T-cell (primary cell): Measurements from ENCODE around the gene COG2. TPM values are rescaled to one million over a fixed set of nuclear protein-coding genes. Genes with fewer than 3 reads are reported as not detected.
"Not testable (repeated sequence)": the region's sequence is repeated elsewhere in the genome, so short reads cannot be mapped to it uniquely, and the experiment has no call there.

Source experiments
- ATAC-seq, 4 experiments: fragments of 200-7000 bp in 3 of 4; fragments of 150-1000 bp in 1 of 4; cut with Tn5 transposase; replicated peaks in 1 of 4; 1 replicate in 3 of 4; 2 replicates in 1 of 4; pipeline ENCODE4 v1.10.0; 2021; ENCODE audit warnings: moderate library complexity in 3 of 4, mild to moderate bottlenecking in 2 of 4, moderate number of reproducible peaks in 1 of 4
- CTCF ChIA-PET, 2 donors: fragments of 300-600 bp; sonication (Branson Sonifier 250); formaldehyde crosslinking; loops; one replicate each; lab custom pipeline; 2022; ENCODE audit warnings: antibody characterized with exemption in 2 of 2; lab: Charles Lee
- POLR2A ChIA-PET, 2 donors: fragments of 300-600 bp; sonication (Branson Sonifier 250); formaldehyde crosslinking; loops; one replicate each; lab custom pipeline; 2022; ENCODE audit warnings: antibody characterized with exemption in 2 of 2; lab: Charles Lee
- DNase-seq, 35 experiments: peaks; one replicate each; pipeline versions ENCODE4 v3.0.0 to v3.0.0-alpha.2; 2013 to 2023
- H3K27ac ChIP-seq: one replicate; pipeline ENCODE4 v1.5.1; 2013; ENCODE audit warnings: low read length
- H3K27me3 ChIP-seq, 2 experiments: replicated peaks in 1 of 2; 1 replicate in 1 of 2; 2 replicates in 1 of 2; pipeline versions ENCODE4 v1.6.1 to v1.7.0; 2013; ENCODE audit warnings: low read length in 1 of 2, mixed read lengths in 1 of 2; ENCODE audit not compliant: control insufficient read depth in 2 of 2, insufficient read depth in 2 of 2; ENCODE audit errors: extremely low read depth in 1 of 2
- H3K36me3 ChIP-seq, 2 donors: 1 replicate in 1 of 2; 2 replicates in 1 of 2; pipeline versions ENCODE4 v1.6.1 to v1.7.0; 2013; ENCODE audit warnings: low read length in 1 of 2; ENCODE audit not compliant: control insufficient read depth in 2 of 2, insufficient read depth in 1 of 2; ENCODE audit errors: extremely low read depth in 1 of 2
- H3K4me1 ChIP-seq, 2 experiments: 1 replicate in 1 of 2; 2 replicates in 1 of 2; pipeline versions ENCODE4 v1.6.1 to v1.7.0; 2013; ENCODE audit warnings: low read length in 2 of 2, mixed read lengths in 1 of 2; ENCODE audit not compliant: insufficient read depth in 2 of 2, control insufficient read depth in 1 of 2; ENCODE audit errors: extremely low read depth in 1 of 2
- H3K4me3 ChIP-seq, 2 donors: 1 replicate in 1 of 2; 2 replicates in 1 of 2; pipeline versions ENCODE4 v1.5.1 to v1.7.0; 2013; ENCODE audit warnings: mild to moderate bottlenecking in 2 of 2, low read length in 1 of 2, moderate library complexity in 1 of 2; ENCODE audit not compliant: control insufficient read depth in 1 of 2; ENCODE audit errors: extremely low read depth in 1 of 2
- H3K9me3 ChIP-seq: 2 replicates; pipeline ENCODE4 v1.7.0; 2013
- H3K27ac Mint-ChIP-seq, 2 donors: one replicate each; pipeline ENCODE4 v1.8.0; 2020 to 2021; ENCODE audit warnings: mild to moderate bottlenecking in 2 of 2, mixed read lengths in 2 of 2
- H3K27me3 Mint-ChIP-seq, 2 donors: one replicate each; pipeline ENCODE4 v1.8.0; 2021 to 2022; ENCODE audit warnings: mixed read lengths in 2 of 2
- H3K36me3 Mint-ChIP-seq: one replicate; pipeline ENCODE4 v1.8.0; 2021; ENCODE audit warnings: mixed read lengths
- H3K4me1 Mint-ChIP-seq, 3 donors: one replicate each; pipeline ENCODE4 v1.8.0; 2020 to 2022; ENCODE audit warnings: mixed read lengths in 3 of 3, mild to moderate bottlenecking in 1 of 3
- H3K4me3 Mint-ChIP-seq, 3 donors: one replicate each; pipeline ENCODE4 v1.8.0; 2020 to 2022; ENCODE audit warnings: mild to moderate bottlenecking in 3 of 3, mixed read lengths in 3 of 3, moderate library complexity in 3 of 3
- H3K9me3 Mint-ChIP-seq, 3 donors: one replicate each; pipeline ENCODE4 v1.8.0; 2020 to 2022; ENCODE audit warnings: mixed read lengths in 3 of 3
- WGBS: methylation state at CpG from one replicate; pipeline ENCODE4 v1.1.5; 2013; ENCODE audit warnings: missing lambda C conversion rate; ENCODE audit not compliant: insufficient coverage; 5-methylcytosine and 5-hydroxymethylcytosine counted together
- total RNA-seq, 35 experiments: library from RNA in 6 of 35; stranded (reverse) in 6 of 35; fragments of 120-200 nt in 1 of 35; gene quantifications; one replicate each; pipeline versions ENCODE4 v1.2.1 to v1.2.4 and lab custom pipeline; 2013 to 2026

Gene COG2
- total RNA-seq, 5 donors from 2014 or later (not counting 1 experiment from before 2014, with no cell fraction given) = 30.5 to 38.6 (median 37.1) TPM

- H3K9me3 ChIP-seq = peaks cover 2% of the 10 kb centered on the region
- ATAC-seq (no peak), DNase-seq (no peak)
- Mint-ChIP-seq H3K27ac (no peak overlapping the region), H3K9me3 (peaks cover 0 to 7% (median 5%) of the 10 kb centered on the region in 3 donors), H3K27me3 (peaks cover 22 to 32% of the 10 kb centered on the region in 2 donors), H3K4me1 (no peaks in the 10 kb centered on the region), H3K36me3 (no peaks in the 10 kb centered on the region), H3K4me3 (no peak overlapping the region)
- H3K36me3 ChIP-seq = no peaks in the 10 kb centered on the region
- no peaks in the 10 kb centered on the region for H3K4me1 ChIP-seq
- CTCF ChIA-PET = no interaction called here
- peaks cover 0 to 5% of the 10 kb centered on the region in 2 experiments for H3K27me3 ChIP-seq
- 74% methylated on average over 3 of the region's 4 CpGs for WGBS
- no peak overlapping the region for H3K27ac ChIP-seq
- no peak overlapping the region for H3K4me3 ChIP-seq
- POLR2A ChIA-PET = no interaction called here
These were observed 42.2 kb upstream of the COG2 start for GRCh38 chr1:230599926-230600656.

GRCh38 chr1:230600657-230601400 is 41.5 kb upstream of the COG2 start:
- CTCF ChIA-PET, H3K4me1 ChIP-seq, H3K36me3 Mint-ChIP-seq, ATAC-seq, DNase-seq, H3K4me3 ChIP-seq, H3K27ac Mint-ChIP-seq, H3K27ac ChIP-seq, H3K27me3 ChIP-seq, H3K4me3 Mint-ChIP-seq, H3K9me3 Mint-ChIP-seq, H3K36me3 ChIP-seq, H3K4me1 Mint-ChIP-seq, POLR2A ChIA-PET, H3K9me3 ChIP-seq: not testable (repeated sequence)
- no CpG with 5 or more reads among the region's 2 CpGs for WGBS
- H3K27me3 Mint-ChIP-seq = peaks cover 22 to 26% of the 10 kb centered on the region in 2 donors

- CTCF ChIA-PET = no interaction called here
- peaks cover 11 to 15% of the 10 kb centered on the region in 2 donors for H3K27me3 Mint-ChIP-seq
These were observed 33.1 kb upstream of the COG2 start for GRCh38 chr1:230609208-230609607.

GRCh38 chr1:230610589-230610988 is 31.7 kb upstream of the COG2 start:
- Mint-ChIP-seq H3K27ac (no peak overlapping the region), H3K4me1 (no peaks in the 10 kb centered on the region), H3K9me3 (no peaks in the 10 kb centered on the region), H3K27me3 (peaks cover 11 to 19% of the 10 kb centered on the region in 2 donors), H3K4me3 (no peak overlapping the region), H3K36me3 (no peaks in the 10 kb centered on the region)
- H3K9me3 ChIP-seq = no peaks in the 10 kb centered on the region
- WGBS = no CpG with 5 or more reads among the region's 1 CpG
- no peak overlapping the region for H3K27ac ChIP-seq
- H3K36me3 ChIP-seq = no peaks in the 10 kb centered on the region
- no peaks in the 10 kb centered on the region for H3K4me1 ChIP-seq
- CTCF ChIA-PET = no interaction called here
- H3K4me3 ChIP-seq = no peak overlapping the region
- H3K27me3 ChIP-seq = peaks cover 2 to 8% of the 10 kb centered on the region in 2 experiments
- ATAC-seq (no peak), DNase-seq (no peak)
- POLR2A ChIA-PET = no interaction called here

More at GRCh38 chr1:230609208-230609607, 33.1 kb upstream of the COG2 start:
- Histone ChIP-seq H3K27me3 (peaks cover 2 to 8% of the 10 kb centered on the region in 2 experiments), H3K27ac (no peak overlapping the region), H3K9me3 (no peaks in the 10 kb centered on the region), H3K36me3 (no peaks in the 10 kb centered on the region), H3K4me3 (no peak overlapping the region), H3K4me1 (no peaks in the 10 kb centered on the region)
- POLR2A ChIA-PET = no interaction called here
- H3K4me3 Mint-ChIP-seq = no peak overlapping the region
- no peaks in the 10 kb centered on the region for H3K4me1 Mint-ChIP-seq
- no peaks in the 10 kb centered on the region for H3K9me3 Mint-ChIP-seq
- 92% methylated on average over 1 of the region's 2 CpGs for WGBS
- DNase-seq (no peak), ATAC-seq (no peak)
- H3K27ac Mint-ChIP-seq = no peak overlapping the region
- no peaks in the 10 kb centered on the region for H3K36me3 Mint-ChIP-seq

GRCh38 chr1:230611128-230611877 is 31.0 kb upstream of the COG2 start:
- no peaks in the 10 kb centered on the region for H3K9me3 Mint-ChIP-seq
- H3K27me3 Mint-ChIP-seq = peaks cover 13 to 24% of the 10 kb centered on the region in 2 donors
- ChIA-PET POLR2A (no interaction called here), CTCF (no interaction called here)
- H3K36me3 Mint-ChIP-seq = no peaks in the 10 kb centered on the region
- Histone ChIP-seq H3K9me3 (no peaks in the 10 kb centered on the region), H3K27ac (no peak overlapping the region), H3K4me1 (no peaks in the 10 kb centered on the region), H3K4me3 (no peak overlapping the region), H3K36me3 (no peaks in the 10 kb centered on the region), H3K27me3 (peaks cover 2 to 8% of the 10 kb centered on the region in 2 experiments)
- DNase-seq (no peak), ATAC-seq (no peak)
- H3K27ac Mint-ChIP-seq = no peak overlapping the region
- 75% methylated on average over 4 of the region's 7 CpGs for WGBS
- no peaks in the 10 kb centered on the region for H3K4me1 Mint-ChIP-seq
- H3K4me3 Mint-ChIP-seq = no peak overlapping the region

GRCh38 chr1:230611878-230612235 is 30.4 kb upstream of the COG2 start:
- no peak overlapping the region for H3K27ac ChIP-seq
- DNase-seq = no peak
- Mint-ChIP-seq H3K36me3 (no peaks in the 10 kb centered on the region), H3K27me3 (peaks cover 16 to 29% of the 10 kb centered on the region in 2 donors), H3K27ac (no peak overlapping the region), H3K4me3 (no peak overlapping the region), H3K4me1 (no peaks in the 10 kb centered on the region), H3K9me3 (no peaks in the 10 kb centered on the region)
- H3K36me3 ChIP-seq = no peaks in the 10 kb centered on the region
- no peaks in the 10 kb centered on the region for H3K9me3 ChIP-seq
- ChIA-PET CTCF (no interaction called here), POLR2A (no interaction called here)
- H3K4me3 ChIP-seq = no peak overlapping the region
- ATAC-seq = no peak
- peaks cover 2 to 8% of the 10 kb centered on the region in 2 experiments for H3K27me3 ChIP-seq
- no CpG with 5 or more reads among the region's 1 CpG for WGBS
- H3K4me1 ChIP-seq = no peaks in the 10 kb centered on the region
